Activated effector memory CD4-positive, alpha-beta T cell treated with anti-CD3 and anti-CD28 coated beads, Interleukin-2, amount 50 U/mL, for 16 hours (primary cell): ENCODE measurements around the gene CD99L2.

ENCODE experiments used
- DNase-seq: peaks from one replicate; pipeline ENCODE4 v3.0.0-alpha.2; 2020

Gene CD99L2, protein sequence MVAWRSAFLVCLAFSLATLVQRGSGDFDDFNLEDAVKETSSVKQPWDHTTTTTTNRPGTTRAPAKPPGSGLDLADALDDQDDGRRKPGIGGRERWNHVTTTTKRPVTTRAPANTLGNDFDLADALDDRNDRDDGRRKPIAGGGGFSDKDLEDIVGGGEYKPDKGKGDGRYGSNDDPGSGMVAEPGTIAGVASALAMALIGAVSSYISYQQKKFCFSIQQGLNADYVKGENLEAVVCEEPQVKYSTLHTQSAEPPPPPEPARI

GRCh38 chrX:150898343-150899190 is at the start of gene CD99L2:
TSS of gene CD99L2 (minus strand) at chrX:150898668. CDS start at chrX:150898588, 80 bp downstream.
- peak; percentile 96 for DNase-seq

- DNase-seq: no peak
These were observed 45.8 kb upstream of the CD99L2 start for GRCh38 chrX:150944233-150944632.

DNA sequence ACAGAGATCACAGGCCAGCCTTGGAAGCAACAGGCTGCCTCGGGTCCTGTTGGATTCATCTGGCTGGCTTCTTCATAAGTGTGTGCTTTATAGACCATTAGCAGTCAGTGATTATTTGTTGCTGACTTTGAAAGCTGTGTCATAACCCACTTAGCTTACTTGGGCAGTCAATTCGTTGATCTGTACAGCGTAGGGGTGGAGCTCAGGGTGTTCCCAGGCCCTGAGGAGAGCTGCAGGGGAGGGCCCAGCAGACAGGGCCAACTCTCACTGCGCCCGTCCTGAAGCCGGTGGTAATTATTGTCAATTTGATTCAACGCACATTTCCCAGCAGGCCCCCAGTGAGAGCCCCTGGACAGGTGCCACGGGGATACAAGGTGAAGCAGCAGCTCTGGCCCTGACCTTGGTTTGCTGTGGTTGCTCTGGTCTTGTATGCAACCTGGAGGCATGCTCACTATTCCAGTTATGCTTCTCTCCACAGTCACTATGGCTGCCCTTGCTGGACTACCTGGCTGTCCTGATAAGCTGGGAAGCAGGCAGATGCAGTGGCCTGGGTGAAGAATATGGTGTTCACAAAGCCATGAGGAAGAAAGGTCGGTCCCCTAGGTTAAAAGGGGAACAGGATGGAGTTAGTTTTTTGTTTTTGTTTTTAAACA is 44.6 kb upstream of the CD99L2 start:
- no peak for DNase-seq

- DNase-seq: no peak
These were observed 43.1 kb upstream of the CD99L2 start for GRCh38 chrX:150941580-150941979.

- DNase-seq: no peak
These were observed 42.5 kb upstream of the CD99L2 start for GRCh38 chrX:150940844-150941495.

GRCh38 chrX:150936556-150936955 is 38.1 kb upstream of the CD99L2 start:
- DNase-seq: no peak

GRCh38 chrX:150935467-150935866 is 37.0 kb upstream of the CD99L2 start:
- DNase-seq: no peak

DNA sequence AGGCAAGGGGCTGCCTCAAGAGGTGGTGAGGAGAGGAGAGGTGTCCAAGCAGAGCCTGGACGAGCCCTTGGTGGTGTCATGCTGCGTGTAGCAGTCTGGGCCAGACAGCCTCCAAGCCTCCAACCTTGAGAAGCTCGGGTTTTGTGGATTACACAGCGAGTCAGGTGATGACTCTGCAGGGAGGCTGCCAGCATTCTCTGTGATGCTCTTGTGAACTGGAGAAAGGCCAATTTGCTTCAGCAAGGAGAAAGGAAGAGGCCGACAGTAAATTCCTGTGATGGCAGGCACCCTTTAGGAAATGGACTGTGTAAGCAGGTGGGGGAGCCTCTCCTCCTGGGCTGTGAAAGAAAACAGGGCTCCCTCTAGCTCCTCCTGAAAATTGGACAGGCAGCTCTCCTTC is 36.0 kb upstream of the CD99L2 start:
- no peak for DNase-seq

DNA sequence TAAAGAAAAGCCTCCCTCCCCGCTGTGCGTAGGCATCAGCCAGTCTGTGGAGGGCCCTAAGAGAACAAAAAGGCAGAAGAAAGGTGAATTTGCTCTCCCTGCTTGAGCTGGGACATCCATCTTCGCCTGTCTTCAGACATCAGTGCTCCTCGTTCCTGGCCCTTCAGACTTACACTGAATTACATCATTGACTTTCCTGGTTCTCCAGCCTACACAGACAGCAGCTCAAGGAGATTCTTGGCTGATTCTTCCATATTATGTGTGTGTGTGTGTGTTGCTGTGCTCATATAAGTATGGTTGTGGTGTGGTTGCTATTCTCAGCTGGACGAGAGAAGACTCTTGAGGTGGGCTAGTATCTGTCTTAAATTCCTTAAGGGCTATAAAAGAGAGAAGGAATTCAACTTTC is 35.5 kb upstream of the CD99L2 start:
- no peak for DNase-seq

DNA sequence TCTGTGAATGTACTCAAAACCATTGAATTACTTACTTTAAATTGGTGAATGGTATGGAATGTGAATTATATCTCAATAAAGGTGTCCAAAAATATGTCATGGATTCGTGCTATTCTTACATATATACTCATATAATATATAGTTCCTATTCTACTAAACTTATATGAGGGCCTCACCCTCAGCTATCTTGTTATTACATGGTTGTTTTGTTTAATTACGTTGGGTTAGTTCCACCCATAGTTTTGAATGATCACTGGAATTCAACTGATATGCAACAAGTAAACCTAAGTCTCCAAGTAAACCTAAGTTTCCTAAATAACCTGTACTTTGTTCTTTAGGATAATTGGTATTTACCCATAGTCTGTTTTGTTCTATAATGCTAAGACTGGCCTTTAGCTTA is 30.6 kb upstream of the CD99L2 start:
- DNase-seq: no peak

DNA sequence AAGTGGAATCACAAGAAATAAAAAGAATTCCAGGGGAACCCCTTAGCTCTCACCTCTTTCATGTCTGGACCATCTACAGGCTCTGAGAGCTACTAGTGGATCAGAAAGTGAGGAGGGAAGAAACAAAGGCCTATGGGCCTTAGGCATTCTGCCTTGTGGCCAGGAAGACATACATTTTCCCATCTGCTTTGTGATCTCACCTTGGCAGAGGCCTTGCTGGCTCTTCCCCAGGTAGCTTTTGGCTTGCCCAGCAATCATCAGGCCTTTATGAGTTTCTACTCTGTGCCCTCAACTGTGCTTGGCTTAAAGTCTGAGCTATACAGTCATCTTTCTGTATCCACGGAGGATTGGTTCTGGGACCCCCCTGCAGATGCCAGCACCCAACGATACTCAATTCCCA is 28.3 kb upstream of the CD99L2 start:
- DNase-seq: no peak

DNA sequence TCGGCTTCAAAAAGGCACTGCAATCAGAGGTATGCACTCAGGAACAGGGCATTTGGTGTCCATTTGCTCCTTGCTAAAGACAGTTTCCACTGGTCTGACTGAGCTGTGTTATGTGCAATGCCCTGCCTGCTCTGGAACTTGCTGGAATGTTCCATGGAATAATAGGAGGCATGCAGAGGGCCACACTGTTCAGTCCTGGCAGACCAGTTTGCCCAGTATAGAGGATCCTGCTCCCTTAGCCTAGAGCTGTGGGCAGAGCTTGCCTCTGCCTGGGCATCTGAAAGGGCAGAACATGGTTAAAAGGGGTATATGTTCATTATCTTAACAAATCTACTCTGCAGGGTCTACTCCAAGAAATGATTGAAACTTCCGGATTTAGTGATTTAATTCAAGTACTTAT is 27.8 kb upstream of the CD99L2 start:
- no peak for DNase-seq

DNA sequence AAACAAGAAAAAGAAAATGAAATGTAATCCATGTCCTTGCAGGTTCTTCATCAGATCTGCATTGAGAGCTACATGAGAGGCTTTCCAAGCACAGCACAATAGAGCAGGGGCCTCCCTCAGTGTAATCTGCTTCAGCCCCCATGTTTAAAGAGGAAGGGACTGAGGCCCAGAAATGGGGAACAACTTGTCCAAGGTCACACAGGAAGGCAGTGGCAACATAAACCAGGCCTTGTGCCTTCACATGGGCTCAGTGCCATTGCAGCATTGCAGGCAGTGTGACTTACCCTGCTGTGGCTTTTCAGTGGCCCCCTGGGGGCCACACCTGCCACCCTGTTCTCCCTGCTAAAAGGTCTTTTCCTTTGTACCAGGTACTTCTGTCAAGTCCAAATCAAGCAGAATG is 20.9 kb upstream of the CD99L2 start:
- no peak for DNase-seq

DNA sequence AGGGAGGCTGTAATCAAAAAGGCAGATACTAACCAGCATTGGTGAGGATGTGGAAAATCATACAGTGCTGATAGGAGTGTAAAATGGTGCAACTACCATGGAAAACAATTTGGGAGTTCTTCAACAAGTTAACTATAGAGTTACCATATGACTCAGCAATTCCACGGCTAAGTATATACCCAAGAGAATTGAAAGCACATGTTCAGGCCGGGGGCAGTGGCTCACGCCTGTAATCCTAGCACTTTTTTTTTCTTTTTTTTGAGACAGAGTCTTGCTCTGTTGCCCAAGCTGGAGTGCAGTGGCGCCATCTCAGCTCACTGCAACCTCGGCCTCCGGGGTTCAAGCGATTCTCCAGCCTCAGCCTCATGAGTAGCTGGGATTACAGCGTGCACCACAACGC is 15.0 kb upstream of the CD99L2 start:
- DNase-seq: no peak

DNA sequence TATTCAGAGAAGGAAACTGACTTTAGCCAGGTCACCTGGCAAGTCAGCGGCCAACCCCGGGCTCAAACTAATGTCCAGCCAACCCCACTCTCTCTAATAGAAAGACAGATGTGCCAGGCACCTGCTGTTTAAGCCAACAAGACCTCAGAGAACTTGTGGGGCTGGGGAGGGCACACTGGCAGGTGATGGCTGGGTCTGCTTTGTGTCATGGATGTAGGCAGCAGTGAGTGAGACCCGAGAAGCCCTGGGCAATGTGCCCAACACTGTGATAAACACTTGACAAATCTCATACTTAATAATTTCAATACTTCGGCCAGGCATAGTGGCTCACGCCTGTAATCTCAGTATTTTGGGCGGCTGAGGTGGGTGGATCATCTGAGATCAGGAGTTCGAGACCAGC is 9.0 kb upstream of the CD99L2 start:
- no peak for DNase-seq

DNA sequence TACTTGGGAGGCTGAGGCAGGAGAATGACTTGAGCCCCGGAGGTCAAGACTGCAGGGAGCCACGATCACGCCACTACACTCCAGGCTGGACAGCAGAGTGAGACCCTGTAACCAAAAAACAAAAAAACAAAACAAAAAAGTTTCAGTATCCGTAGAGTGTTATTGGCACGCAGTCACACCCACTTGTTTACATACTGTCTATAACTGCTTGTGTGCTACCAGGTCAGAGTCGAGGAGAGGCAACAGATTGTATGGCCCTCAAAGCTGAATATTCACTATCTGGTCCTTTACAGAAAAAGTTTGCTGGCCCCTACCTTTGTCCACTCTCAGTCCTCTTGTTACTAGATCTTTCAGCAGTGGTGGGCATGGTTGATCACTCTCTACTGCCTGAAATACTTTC is 8.2 kb upstream of the CD99L2 start:
- no peak for DNase-seq

DNA sequence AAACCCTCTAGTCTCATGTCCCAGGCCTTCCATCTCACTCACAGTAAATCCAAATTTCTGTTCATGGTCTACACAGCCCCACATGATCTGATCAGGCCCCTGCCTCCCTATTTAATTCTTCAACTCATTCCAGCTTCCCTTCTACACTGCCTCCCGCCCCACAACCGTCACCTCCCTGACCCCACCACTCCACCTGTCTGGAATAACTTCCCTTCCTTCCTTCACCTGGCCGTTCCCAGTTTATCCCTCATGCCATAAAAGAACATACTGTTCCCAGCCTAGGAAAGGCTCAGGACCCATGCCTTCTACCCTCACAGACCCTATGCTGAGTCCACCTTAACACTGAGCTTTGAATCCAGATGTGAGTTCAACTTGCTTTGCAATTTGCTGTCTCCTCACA is 6.8 kb upstream of the CD99L2 start:
- no peak for DNase-seq

DNA sequence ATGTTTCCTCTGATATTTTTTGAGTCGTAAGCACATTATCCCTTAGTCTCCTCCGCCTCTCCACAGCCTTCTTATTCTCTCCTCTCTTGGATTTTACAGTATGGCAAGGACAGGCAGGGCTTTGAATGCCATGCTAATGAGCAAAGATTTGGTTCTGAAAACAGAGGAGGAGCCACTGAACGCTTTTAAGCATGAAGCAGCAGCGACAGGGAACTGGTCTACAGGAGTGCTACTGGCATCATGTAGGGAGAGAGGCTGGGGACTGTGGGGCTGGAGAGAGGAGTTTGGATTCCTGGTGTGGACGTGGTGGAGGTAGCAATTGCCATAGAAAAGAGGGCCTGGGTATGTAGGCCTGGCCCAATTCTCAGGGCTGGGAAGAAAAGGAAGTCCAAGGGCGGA is 4.6 kb upstream of the CD99L2 start:
- DNase-seq: no peak

- DNase-seq: no peak
These were observed 4.1 kb upstream of the CD99L2 start for GRCh38 chrX:150902434-150903109.

- DNase-seq: peak; percentile 70
These were observed 806 bp upstream of the CD99L2 start for GRCh38 chrX:150899191-150899757.

- peak; percentile 78 for DNase-seq
These were observed 797 bp downstream of the CD99L2 start for GRCh38 chrX:150897421-150898320.
